Measurements from ENCODE around the gene EPX.

EPX gene

GRCh38 chr17:58186591-58186990 lies 5.9 kb upstream of the EPX start:
- DNase-seq (ENCODE audit: low read depth in 2 of 2): no peak

- no peak for DNase-seq (ENCODE audit: low read depth in 2 of 2)
Observed at GRCh38 chr17:58187063-58187462, 5.5 kb upstream of the EPX start.

- no peak for DNase-seq (ENCODE audit: low read depth in 2 of 2)
Observed at GRCh38 chr17:58187675-58188074, 4.9 kb upstream of the EPX start.

GRCh38 chr17:58189436-58190146 lies 2.9 kb upstream of the EPX start:
- no peak for DNase-seq (ENCODE audit: low read depth in 2 of 2)

GRCh38 chr17:58191241-58191896 lies 1.2 kb upstream of the EPX start:
- no peak for DNase-seq (ENCODE audit: low read depth in 2 of 2)

- no peak for DNase-seq (ENCODE audit: low read depth in 2 of 2)
Observed at GRCh38 chr17:58193641-58194255, 1.2 kb downstream of the EPX start.

GRCh38 chr17:58195518-58196123 lies 3.1 kb downstream of the EPX start:
- DNase-seq (ENCODE audit: low read depth in 2 of 2): no peak

- no peak for DNase-seq (ENCODE audit: low read depth in 2 of 2)
Observed at GRCh38 chr17:58196610-58197009, 4.1 kb downstream of the EPX start.

GRCh38 chr17:58200024-58200633 lies 7.6 kb downstream of the EPX start:
- peak; percentile 55 to 61 for DNase-seq (ENCODE audit: low read depth in 2 of 2)

GRCh38 chr17:58202859-58203258 lies 10.3 kb downstream of the EPX start:
- no peak for DNase-seq (ENCODE audit: low read depth in 2 of 2)

- no peak for DNase-seq (ENCODE audit: low read depth in 2 of 2)
Observed at GRCh38 chr17:58204796-58205195, 12.3 kb downstream of the EPX start.

- no peak for DNase-seq (ENCODE audit: low read depth in 2 of 2)
Observed at GRCh38 chr17:58205936-58206335, 13.4 kb downstream of the EPX start.

- no peak for DNase-seq (ENCODE audit: low read depth in 2 of 2)
Observed at GRCh38 chr17:58207451-58207850, 14.9 kb downstream of the EPX start.

GRCh38 chr17:58208344-58208743 lies 15.8 kb downstream of the EPX start:
- DNase-seq (ENCODE audit: low read depth in 2 of 2): no peak

- DNase-seq (ENCODE audit: low read depth in 2 of 2): no peak
Observed at GRCh38 chr17:58210922-58211321, 18.4 kb downstream of the EPX start.

- no peak for DNase-seq (ENCODE audit: low read depth in 2 of 2)
Observed at GRCh38 chr17:58215685-58216084, 23.2 kb downstream of the EPX start.

- no peak for DNase-seq (ENCODE audit: low read depth in 2 of 2)
Observed at GRCh38 chr17:58217766-58218165, 25.2 kb downstream of the EPX start.

GRCh38 chr17:58219007-58219788 lies 26.7 kb downstream of the EPX start, which contains the start of gene MKS1:
Gene MKS1 (minus strand): TSS chr17:58219255. CDS start chr17:58219230, 25 bp downstream.
- peak; percentile 92 to 93 for DNase-seq (ENCODE audit: low read depth in 2 of 2)

- no peak for DNase-seq (ENCODE audit: low read depth in 2 of 2)
Observed at GRCh38 chr17:58219789-58220183, 27.3 kb downstream of the EPX start.

GRCh38 chr17:58224315-58224714 lies 31.8 kb downstream of the EPX start:
- no peak for DNase-seq (ENCODE audit: low read depth in 2 of 2)

- no peak for DNase-seq (ENCODE audit: low read depth in 2 of 2)
Observed at GRCh38 chr17:58227733-58228132, 35.2 kb downstream of the EPX start.
